ENCODE data around the gene OR2T8. TPM values are rescaled to one million over a fixed set of nuclear protein-coding genes. Genes with fewer than 3 reads are reported as not detected.
"Not testable (repeated sequence)": the region's sequence is repeated elsewhere in the genome, so short reads cannot be mapped to it uniquely, and the experiment has no call there.

OR2T8 gene, protein sequence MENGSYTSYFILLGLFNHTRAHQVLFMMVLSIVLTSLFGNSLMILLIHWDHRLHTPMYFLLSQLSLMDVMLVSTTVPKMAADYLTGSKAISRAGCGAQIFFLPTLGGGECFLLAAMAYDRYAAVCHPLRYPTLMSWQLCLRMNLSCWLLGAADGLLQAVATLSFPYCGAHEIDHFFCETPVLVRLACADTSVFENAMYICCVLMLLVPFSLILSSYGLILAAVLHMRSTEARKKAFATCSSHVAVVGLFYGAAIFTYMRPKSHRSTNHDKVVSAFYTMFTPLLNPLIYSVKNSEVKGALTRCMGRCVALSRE
- not detected for total RNA-seq (ENCODE audit: insufficient read depth, low replicate concordance)

DNA sequence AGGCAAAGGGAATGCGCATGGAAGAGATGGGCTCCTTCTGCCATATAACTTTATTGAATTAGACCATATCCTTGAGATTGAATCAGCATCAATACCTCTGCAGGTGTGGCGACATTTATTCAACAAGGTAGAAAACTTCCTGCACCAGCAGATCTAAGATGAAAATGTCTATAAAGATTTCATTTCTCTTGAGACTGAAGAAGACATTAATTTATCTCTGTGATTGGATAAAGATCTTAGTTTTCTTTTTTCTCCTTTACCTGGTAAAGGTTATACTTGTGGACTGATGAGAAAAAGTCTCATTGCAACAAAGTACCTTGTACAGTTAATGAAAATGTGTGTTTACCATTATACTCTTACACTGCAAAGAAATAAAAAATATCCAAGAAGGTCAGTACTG lies at the start of gene OR2T8:
Gene OR2T8, plus strand, starts transcription at position 301 of the 400 bp plus-strand sequence. CDS start 766 bp downstream, outside the sequence.
- no peak for DNase-seq (ENCODE audit: low spot score)

DNA sequence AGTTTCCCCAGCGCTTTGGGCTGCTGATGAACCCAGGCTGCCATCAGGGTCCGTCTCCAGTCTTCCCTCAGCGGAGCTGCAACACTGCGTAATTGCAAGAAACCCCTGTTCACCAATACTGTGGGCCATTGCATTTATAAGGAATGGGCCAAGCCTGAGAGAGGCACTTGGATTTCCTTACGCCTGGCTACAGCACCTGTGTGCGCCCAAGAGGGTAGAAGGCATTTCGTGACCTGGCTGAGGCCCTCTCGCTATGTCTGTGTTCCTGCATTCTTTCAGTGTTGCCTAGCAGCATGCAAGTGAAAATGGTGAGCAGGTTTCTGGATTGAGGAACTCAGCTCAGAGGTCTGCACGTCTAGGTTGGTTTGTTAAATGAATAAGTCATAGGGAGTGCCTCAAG lies 36.7 kb upstream of the OR2T8 start:
- DNase-seq (ENCODE audit: low spot score) = no peak

DNA sequence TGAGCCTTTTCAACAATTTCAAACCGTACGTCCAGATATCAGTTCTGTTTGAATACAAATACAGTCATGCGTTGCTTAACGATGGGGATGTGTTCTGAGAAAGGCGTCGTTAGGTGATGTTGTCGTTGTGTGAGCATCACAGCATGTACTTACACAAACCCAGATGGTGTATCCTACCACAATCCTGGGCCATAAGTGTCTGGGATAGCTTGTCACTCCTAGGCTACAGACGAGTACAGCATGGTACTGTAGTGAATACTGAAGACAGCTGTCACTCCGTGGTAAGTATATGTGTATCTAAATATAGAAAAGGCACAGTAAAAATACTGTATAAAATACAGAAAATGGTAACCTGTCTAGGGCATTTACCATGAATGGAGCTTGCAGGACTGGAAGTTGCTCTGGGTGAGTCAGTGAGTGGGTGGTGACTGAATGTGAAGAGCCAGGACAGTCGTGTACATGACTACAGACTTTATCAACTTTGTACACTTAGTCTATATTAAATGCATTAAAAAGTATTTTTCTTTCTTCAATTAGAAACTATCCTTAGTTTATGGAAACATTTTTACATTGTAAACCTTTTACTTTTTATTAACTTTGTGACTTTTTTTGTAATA lies 35.1 kb upstream of the OR2T8 start:
- no peak for DNase-seq (ENCODE audit: low spot score)

DNA sequence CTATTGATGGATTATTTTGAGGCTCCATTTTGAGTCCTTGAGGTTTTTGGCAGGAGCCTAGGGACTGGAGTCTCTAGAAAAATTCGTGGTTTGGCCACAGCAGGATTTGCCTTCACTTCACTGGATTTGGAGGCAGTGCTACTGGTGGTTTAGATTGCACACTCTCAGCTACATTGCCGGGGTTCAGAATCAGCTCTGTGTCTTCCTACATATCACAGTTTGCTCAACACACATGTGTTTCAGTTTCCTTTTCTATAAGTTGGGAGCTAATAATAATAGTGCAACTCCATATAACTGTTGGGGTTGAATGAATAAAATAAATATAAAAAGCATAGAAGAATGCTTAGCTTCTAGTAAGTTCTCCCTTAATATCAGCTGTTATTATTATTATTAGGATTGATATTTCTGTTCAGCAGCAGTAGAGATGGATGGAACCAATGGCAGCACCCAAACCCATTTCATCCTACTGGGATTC lies 24.9 kb upstream of the OR2T8 start, which contains the start of gene OR2W3:
Gene OR2W3, plus strand, starts transcription at position 425 of the 475 bp plus-strand sequence. Its CDS starts 0 bp downstream, at position 425.
- DNase-seq (ENCODE audit: low spot score) = no peak

DNA sequence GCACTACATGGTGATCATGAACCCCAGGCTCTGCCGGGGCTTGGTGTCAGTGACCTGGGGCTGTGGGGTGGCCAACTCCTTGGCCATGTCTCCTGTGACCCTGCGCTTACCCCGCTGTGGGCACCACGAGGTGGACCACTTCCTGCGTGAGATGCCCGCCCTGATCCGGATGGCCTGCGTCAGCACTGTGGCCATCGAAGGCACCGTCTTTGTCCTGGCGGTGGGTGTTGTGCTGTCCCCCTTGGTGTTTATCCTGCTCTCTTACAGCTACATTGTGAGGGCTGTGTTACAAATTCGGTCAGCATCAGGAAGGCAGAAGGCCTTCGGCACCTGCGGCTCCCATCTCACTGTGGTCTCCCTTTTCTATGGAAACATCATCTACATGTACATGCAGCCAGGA lies 24.1 kb upstream of the OR2T8 start:
- no peak for DNase-seq (ENCODE audit: low spot score)

DNA sequence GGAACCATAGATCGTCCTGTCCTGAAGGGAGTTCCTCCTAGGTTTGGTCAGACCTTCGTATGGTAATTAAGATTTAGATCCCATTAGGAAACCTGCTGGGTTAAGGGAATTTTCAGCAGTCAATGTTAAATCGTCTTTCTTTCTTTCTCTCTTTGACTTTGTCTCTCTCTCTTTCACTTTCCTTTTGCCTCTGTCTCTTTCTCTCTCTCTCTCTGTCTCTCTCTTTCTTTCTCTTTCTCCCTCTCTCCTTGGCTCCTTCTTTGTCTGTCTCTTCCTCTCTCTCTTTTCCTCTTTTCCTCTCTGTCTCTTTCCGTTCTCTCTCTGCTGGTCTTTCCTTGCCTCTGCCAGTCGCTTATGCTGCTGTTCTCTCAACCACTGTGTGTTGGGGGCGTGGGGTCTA lies 15.9 kb upstream of the OR2T8 start:
- no peak for DNase-seq (ENCODE audit: low spot score)

DNA sequence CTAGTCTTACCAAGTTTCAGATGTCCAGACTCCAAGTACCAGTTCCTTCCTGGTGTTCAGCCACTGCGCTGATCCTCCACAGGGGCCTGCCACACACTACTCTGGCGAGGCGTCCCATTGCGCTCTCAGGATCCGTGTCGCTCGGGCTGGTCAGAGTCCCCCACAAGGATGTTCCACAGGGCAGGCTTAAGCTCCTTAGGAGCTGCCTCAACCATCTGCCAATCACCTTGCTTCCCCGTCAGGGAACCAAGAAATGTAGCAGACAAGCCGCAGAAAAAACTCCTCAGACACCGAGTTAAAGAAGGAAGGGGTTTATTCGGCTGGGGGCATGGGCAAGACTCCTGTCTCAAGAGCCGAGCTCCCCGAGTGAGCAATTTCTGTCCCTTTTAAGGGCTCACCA lies 14.9 kb upstream of the OR2T8 start:
- no peak for DNase-seq (ENCODE audit: low spot score)

DNA sequence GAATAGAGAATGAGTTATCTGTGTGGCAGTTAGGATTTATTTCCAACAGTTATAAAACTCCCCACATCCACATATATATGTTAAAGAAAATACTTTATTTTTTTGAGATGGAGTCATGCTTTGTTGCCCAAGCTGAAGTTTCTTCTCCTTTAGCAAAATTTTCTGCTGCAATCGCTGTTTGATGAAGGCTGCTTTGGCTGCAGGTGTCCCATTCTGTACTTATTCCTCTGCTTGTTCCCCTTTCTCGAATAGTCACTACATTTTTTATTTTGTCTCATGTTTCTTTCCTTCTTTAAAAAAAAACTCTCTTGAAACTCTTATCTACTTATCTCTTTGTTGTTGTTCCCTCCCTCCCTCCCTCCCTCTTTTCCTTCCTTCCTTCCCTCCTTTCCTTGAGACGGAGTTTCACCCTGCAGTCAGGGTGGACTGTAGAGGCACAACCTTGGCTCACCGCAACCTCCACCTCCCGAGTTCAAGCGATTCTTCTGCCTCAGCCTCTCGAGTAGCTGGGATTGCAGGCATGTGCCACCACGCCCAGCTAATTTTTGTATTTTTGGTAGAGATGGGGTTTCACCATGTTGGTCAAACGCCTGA lies 14.0 kb upstream of the OR2T8 start:
- no peak for DNase-seq (ENCODE audit: low spot score)

DNA sequence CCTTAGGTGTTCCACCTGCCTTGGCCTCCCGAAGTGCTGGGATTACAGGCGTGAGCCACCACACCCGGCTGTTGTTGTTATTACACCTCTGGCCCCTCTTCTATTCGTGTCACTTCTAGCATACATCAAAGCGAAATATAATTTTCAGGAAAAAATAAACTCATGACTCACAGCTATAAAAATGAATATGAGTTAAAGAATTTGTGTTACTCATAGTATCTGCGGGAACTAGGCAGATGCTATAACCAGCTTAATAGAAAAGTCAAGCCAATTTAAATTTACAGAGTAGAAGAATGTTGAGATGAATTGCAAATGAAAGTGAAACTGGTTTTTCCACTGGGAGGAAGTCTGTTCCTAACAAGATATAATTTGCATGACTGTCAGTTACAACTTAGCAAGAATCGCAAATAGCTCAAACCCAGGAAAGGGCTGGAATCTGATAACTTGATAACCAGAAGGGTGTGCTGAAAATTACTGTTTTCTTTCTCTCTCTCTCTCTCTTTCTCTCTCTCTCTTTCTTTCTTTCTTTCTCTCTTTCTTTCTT lies 13.5 kb upstream of the OR2T8 start:
- DNase-seq (ENCODE audit: low spot score) = no peak

DNA sequence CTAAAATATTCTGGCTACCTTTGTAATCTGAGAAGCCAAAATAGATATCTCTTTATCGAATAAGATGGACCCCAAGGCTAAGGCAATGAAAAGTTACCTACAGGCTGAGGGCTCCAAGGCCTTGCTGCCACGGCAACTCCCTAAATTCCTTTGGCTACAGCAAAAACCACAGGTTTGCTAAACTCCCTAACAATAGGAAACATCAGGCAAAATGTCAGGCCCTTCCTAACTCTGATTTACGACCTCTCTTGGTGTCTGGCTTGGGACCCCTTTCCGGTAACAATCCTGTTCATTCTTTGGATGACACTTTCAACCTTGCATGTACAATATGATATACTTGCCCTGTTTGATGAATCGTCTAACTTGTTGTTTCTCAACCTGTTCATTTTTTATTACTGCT lies 11.3 kb upstream of the OR2T8 start:
- DNase-seq (ENCODE audit: low spot score) = no peak

DNA sequence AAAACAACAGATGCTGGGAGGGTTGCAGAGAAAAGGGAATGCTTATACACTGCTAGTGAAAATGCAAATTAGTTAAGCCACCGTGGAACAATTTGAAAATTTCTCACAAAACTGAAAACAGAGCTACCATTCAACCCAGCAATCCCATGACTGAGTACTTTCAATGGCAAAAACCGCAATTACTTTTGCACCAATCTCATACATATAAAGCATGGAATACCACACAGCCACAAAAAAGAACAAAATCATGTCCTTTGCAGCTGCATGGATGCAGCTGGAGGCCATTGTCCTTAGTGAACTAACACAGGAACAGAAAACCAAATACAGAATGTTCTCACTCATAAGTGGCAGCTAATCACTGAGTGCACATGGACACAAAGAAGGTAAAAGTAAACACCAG lies 6.3 kb upstream of the OR2T8 start:
- no peak for DNase-seq (ENCODE audit: low spot score)

DNA sequence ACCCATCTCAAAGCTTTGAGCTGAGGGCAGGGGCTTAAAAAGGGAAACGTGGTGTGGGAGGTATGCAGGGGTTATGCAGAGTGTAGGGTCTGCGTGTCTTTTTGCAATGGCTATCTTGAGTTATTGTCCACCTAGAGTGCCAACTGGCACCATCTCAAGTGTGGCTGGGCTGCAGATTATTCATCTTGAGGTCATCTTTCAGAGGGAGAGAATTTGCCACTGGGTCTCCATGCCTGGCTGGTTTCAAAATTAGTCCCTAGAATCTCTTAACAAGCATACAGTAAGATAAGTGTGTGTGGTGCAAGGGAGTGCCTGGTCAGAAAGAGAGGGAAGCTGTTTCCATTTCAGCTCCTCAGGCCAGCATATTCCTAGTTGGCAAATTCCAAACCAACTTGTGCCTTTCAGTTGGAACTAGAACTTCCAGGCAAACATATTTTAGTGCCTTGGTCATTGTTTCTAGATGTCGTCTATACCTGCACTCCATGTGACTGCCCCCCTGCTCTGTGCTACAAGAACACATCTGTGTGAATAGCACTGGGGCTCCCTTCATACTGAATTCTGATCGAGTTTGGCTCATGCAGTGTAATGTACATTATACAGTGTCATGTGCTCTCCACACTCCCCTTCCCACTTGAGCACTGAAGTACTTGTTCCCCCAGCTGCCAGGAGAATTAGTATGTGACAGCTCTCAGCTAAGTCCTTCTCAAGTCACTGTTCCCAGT lies 5.0 kb upstream of the OR2T8 start:
- DNase-seq (ENCODE audit: low spot score) = no peak

DNA sequence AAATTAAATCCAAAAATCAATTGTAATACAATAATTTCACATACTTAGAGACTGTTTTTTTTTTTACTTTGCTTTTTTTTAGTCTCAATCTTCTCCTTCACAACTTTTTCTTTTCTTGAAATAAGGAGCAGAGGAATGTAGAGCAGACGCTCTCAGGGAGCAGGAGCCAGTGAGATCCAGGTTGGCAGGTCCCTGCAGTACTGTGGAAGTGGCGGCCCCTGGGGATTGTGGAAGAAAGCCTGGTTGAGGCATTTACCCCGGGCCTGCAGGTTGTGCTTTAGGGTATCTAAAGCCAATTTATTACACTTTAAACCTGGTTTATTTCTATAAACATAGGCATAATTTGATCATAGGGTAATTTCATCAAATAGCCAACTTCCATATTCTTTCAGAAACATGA lies 3.9 kb downstream of the OR2T8 start:
- no peak for DNase-seq (ENCODE audit: low spot score)

DNA sequence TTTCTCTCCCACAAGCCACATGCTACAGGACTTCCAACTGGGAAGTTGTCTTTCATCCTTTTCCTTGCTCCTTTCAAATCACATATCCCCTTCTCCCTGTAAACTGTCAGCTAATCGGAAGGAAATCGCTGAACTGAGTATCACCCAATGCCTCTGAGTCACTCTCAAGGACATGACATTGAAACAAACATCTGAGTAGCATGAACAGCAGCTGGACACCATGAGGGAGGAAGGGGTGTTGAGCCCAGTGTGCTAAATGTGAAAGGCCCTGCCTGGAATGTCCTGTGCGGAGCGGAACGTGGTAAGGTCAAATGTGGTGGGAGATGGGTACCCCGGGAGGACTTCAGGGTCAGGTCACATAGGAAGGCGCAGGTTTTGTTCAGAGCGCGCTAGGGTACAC lies 4.8 kb downstream of the OR2T8 start, which contains the start of gene OR2AJ1:
Gene OR2AJ1, plus strand, starts transcription at position 22 of the 400 bp plus-strand sequence. CDS start 8,880 bp downstream, outside the sequence.
- DNase-seq (ENCODE audit: low spot score) = no peak

DNA sequence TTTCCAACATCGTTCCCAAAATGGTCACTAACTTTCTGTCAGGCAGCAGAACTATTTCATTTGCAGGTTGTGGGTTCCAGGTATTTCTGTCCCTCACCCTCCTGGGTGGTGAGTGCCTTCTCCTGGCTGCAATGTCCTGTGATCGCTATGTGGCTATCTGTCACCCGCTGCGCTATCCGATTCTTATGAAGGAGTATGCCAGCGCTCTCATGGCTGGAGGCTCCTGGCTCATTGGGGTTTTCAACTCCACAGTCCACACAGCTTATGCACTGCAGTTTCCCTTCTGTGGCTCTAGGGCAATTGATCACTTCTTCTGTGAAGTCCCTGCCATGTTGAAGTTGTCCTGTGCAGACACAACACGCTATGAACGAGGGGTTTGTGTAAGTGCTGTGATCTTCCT lies 13.9 kb downstream of the OR2T8 start:
- DNase-seq (ENCODE audit: low spot score) = no peak

DNA sequence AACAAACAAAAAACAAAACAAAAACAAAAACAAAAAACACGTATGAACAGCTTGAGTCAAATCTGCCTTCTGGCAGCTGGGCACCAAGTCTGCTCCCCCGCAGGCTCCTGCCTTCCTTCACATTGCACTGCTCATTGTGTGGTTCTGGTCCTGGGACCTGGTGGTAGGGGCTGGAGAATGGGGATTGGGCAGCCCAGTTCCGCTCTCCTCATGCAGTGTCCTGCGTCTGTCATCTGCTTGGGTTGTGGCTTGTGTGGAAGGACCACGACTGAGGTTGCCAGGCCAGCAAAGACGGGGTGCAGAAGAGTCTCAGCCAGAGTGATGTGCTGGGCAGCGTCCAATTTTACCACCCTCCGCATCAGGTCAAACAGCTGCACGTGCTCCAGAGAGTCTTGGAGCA lies 15.7 kb downstream of the OR2T8 start:
- DNase-seq (ENCODE audit: low spot score) = no peak

DNA sequence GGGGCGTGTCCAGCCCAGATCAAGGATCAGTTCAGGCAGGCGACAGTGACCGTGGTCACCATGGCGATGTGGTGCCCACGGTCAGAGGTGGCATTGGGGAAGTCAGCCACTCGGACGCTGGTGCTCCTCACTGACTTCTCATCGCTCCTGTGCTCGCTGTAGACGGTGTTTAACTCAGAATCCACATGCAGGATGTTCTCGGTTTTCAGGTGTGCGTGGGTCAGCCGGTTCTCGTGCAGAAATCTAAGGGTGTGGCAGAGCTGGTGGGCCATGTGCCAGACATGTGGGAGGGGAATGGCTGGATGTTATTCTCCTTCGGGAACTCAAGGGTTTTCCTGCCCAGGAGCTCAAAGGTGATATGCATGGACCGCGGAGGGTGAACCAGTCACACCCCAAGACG lies 16.4 kb downstream of the OR2T8 start:
- DNase-seq (ENCODE audit: low spot score) = no peak

DNA sequence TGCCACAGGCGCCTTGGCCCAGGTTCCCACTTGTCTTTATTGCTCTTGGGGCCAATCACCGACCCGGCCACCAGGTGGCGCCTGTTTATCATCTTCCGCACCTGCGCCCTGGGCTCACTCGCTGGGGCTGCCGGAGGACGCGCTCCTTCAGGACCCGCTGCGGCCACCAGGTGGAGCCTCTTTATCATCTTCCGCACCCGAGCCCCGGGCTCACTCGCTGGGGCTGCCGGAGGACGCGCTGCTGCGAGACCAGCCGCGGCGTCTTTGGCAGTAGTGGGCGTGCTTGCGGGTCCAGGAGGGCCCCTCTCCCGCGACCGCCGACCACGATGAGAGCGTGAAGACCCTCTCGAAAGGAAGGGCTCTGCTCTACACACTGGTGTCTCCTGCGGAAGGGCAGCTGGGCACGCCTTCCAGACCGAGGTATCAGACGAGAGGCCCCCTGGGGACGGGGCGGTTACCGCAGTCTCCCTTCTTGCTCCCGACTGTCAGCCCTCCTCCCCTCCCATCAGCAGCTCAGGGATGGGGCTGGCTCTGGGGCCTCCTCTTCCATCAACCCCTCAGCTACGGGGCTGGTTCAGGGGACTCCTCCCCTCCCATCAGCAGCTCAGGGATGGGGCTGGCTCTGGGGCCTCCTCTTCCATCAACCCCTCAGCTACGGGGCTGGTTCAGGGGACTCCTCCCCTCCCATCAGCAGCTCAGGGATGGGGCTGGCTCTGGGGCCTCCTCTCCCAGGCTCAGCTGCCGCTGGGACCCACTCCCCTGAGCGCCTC lies 17.1 kb downstream of the OR2T8 start:
- not testable (repeated sequence) for DNase-seq (ENCODE audit: low spot score)

DNA sequence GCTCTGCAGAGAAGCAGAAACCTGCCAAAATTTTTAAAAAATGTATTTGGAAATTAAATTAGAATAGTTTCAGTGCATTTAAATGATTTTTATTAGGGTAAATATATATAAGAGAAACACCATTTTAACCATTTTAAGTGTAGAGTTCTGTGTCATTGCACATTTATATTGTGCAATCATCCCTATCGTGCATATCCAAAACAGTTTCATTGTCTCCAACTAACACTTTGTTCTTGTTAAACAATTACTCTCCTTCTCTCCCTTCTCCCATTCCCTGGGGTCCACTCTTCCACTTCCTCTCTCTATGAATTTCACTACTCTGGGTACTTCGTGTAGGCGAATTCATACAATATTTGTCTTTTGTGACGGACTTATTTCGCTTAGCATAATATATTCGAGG lies 22.6 kb downstream of the OR2T8 start:
- no peak for DNase-seq (ENCODE audit: low spot score)

DNA sequence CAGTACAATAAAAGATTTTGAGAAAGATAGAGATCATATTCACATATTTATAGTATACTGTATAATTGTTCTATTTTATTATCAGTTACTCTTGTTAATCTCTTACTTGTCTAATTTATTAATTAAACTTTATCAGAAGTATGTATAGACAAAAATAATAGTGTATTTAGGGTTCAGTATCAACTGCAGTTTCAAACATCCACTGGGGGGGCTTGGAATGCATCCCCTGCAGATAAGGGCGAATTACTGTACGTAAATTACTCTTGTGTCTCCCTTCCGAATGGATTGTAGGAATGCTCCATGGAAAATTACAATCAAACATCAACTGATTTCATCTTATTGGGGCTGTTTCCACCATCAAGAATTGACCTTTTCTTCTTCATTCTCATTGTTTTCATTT lies 28.5 kb downstream of the OR2T8 start, which contains the start of gene OR2L8:
Gene OR2L8, plus strand, starts transcription at position 301 of the 400 bp plus-strand sequence. Its CDS starts 0 bp downstream, at position 301.
- DNase-seq (ENCODE audit: low spot score) = no peak

DNA sequence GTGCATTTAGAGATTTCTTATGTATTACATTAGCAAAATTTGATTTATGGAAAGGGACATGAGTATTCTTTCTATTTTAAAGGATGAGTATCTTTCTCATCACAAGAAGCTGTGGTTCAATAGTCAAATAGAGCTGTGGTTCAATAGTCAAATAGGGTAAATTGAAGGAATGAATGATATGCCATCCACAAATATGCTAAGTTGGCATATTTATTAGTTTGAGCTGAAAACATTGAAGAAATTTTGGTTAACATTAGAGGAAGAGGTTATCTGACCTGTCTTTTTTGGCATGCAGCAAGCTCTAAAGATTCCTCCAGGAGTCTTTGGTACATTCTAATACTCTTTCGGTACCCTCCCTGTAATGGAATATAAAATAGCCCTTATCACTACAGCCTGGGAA lies 33.4 kb downstream of the OR2T8 start:
- DNase-seq (ENCODE audit: low spot score) = no peak
